Measurements from ENCODE around the gene RHO.

Gene RHO

GRCh38 chr3:129520960-129521359 lies 7.5 kb upstream of the RHO start:
- Histone ChIP-seq H3K9ac (no peak overlapping the region), H3K27ac (no peak overlapping the region), H3K79me2 (ENCODE audit: insufficient read depth, low read depth) (no peaks in the 10 kb centered on the region), H2AFZ (ENCODE audit: low read depth) (no peak overlapping the region), H3K4me1 (ENCODE audit: low read depth, poor library complexity, severe bottlenecking) (no peaks in the 10 kb centered on the region), H4K20me1 (ENCODE audit: insufficient read depth) (no peaks in the 10 kb centered on the region), H3K36me3 (ENCODE audit: insufficient read depth) (no peaks in the 10 kb centered on the region), H3K4me2 (no peak overlapping the region), H3K27me3 (ENCODE audit: insufficient read depth, low read depth) (no peaks in the 10 kb centered on the region), H3K4me3 (IDR thresholded peaks at IDR 0.05; ENCODE audit: insufficient read depth, low read depth, low read length) (no peak overlapping the region)
- no peak for TF ChIP-seq CTCF (conservative IDR thresholded peaks at IDR 0.05; ENCODE audit: low read depth, low read length)

GRCh38 chr3:129521611-129522010 lies 6.8 kb upstream of the RHO start:
- H3K36me3 ChIP-seq (ENCODE audit: insufficient read depth) = no peaks in the 10 kb centered on the region
- H3K4me2 ChIP-seq = no peak overlapping the region
- no peak overlapping the region for H3K4me3 ChIP-seq (IDR thresholded peaks at IDR 0.05; ENCODE audit: insufficient read depth, low read depth, low read length)
- no peaks in the 10 kb centered on the region for H3K27me3 ChIP-seq (ENCODE audit: insufficient read depth, low read depth)
- H3K9ac ChIP-seq = no peak overlapping the region
- no peaks in the 10 kb centered on the region for H4K20me1 ChIP-seq (ENCODE audit: insufficient read depth)
- H3K4me1 ChIP-seq (ENCODE audit: low read depth, poor library complexity, severe bottlenecking) = no peaks in the 10 kb centered on the region
- H3K27ac ChIP-seq = no peak overlapping the region
- H3K79me2 ChIP-seq (ENCODE audit: insufficient read depth, low read depth) = no peaks in the 10 kb centered on the region
- H2AFZ ChIP-seq (ENCODE audit: low read depth) = no peak overlapping the region
- no peak for TF ChIP-seq CTCF (conservative IDR thresholded peaks at IDR 0.05; ENCODE audit: low read depth, low read length)

- no peak for TF ChIP-seq CTCF (conservative IDR thresholded peaks at IDR 0.05; ENCODE audit: low read depth, low read length)
- Histone ChIP-seq H3K36me3 (ENCODE audit: insufficient read depth) (no peaks in the 10 kb centered on the region), H3K4me1 (ENCODE audit: low read depth, poor library complexity, severe bottlenecking) (no peaks in the 10 kb centered on the region), H3K79me2 (ENCODE audit: insufficient read depth, low read depth) (no peaks in the 10 kb centered on the region), H3K9ac (no peak overlapping the region), H3K4me3 (IDR thresholded peaks at IDR 0.05; ENCODE audit: insufficient read depth, low read depth, low read length) (no peak overlapping the region), H2AFZ (ENCODE audit: low read depth) (no peak overlapping the region), H3K27me3 (ENCODE audit: insufficient read depth, low read depth) (no peaks in the 10 kb centered on the region), H3K4me2 (no peak overlapping the region), H4K20me1 (ENCODE audit: insufficient read depth) (no peaks in the 10 kb centered on the region), H3K27ac (no peak overlapping the region)
These were observed 5.5 kb upstream of the RHO start for GRCh38 chr3:129522953-129523352.

GRCh38 chr3:129524081-129524480 lies 4.4 kb upstream of the RHO start:
- Histone ChIP-seq H3K4me3 (IDR thresholded peaks at IDR 0.05; ENCODE audit: insufficient read depth, low read depth, low read length) (no peak overlapping the region), H3K4me1 (ENCODE audit: low read depth, poor library complexity, severe bottlenecking) (no peaks in the 10 kb centered on the region), H4K20me1 (ENCODE audit: insufficient read depth) (no peaks in the 10 kb centered on the region), H2AFZ (ENCODE audit: low read depth) (no peak overlapping the region), H3K4me2 (no peak overlapping the region), H3K27me3 (ENCODE audit: insufficient read depth, low read depth) (no peaks in the 10 kb centered on the region), H3K79me2 (ENCODE audit: insufficient read depth, low read depth) (no peaks in the 10 kb centered on the region), H3K27ac (no peak overlapping the region), H3K36me3 (ENCODE audit: insufficient read depth) (no peaks in the 10 kb centered on the region), H3K9ac (no peak overlapping the region)
- no peak for TF ChIP-seq CTCF (conservative IDR thresholded peaks at IDR 0.05; ENCODE audit: low read depth, low read length)

All from KMS-11 (cell line).